ENCODE data around the gene HYI. TPM values are rescaled to one million over a fixed set of nuclear protein-coding genes. Genes with fewer than 3 reads are reported as not detected.
"Not testable (repeated sequence)": the region's sequence is repeated elsewhere in the genome, so short reads cannot be mapped to it uniquely, and the experiment has no call there.

HYI gene
- polyA plus RNA-seq, 1 donor: 18.3 TPM

GRCh38 chr1:43427941-43428340 lies 25.8 kb downstream of the HYI start:
- DNase-seq (ENCODE audit: low read depth): no peak

GRCh38 chr1:43427524-43427923 lies 26.2 kb downstream of the HYI start:
- DNase-seq (ENCODE audit: low read depth): no peak

GRCh38 chr1:43426221-43426620 lies 27.5 kb downstream of the HYI start:
- no peak for DNase-seq (ENCODE audit: low read depth)

- no peak for DNase-seq (ENCODE audit: low read depth)
Observed at GRCh38 chr1:43425045-43425444, 28.7 kb downstream of the HYI start.

GRCh38 chr1:43423672-43424550 lies 29.8 kb downstream of the HYI start:
- DNase-seq (ENCODE audit: low read depth): no peak

- DNase-seq (ENCODE audit: low read depth): no peak
Observed at GRCh38 chr1:43422995-43423671, 30.6 kb downstream of the HYI start.

- no peak for DNase-seq (ENCODE audit: low read depth)
Observed at GRCh38 chr1:43421976-43422750, 31.6 kb downstream of the HYI start.

GRCh38 chr1:43421396-43421795 lies 32.3 kb downstream of the HYI start:
- no peak for DNase-seq (ENCODE audit: low read depth)

- DNase-seq (ENCODE audit: low read depth): no peak
Observed at GRCh38 chr1:43420874-43421273, 32.9 kb downstream of the HYI start.

GRCh38 chr1:43419627-43420425 lies 33.9 kb downstream of the HYI start:
- no peak for DNase-seq (ENCODE audit: low read depth)

GRCh38 chr1:43418858-43419257 lies 34.9 kb downstream of the HYI start:
- no peak for DNase-seq (ENCODE audit: low read depth)

- DNase-seq (ENCODE audit: low read depth): no peak
Observed at GRCh38 chr1:43415901-43416300, 37.8 kb downstream of the HYI start.

- no peak for DNase-seq (ENCODE audit: low read depth)
Observed at GRCh38 chr1:43414634-43415223, 39.0 kb downstream of the HYI start.

- DNase-seq (ENCODE audit: low read depth): not testable (repeated sequence)
Observed at GRCh38 chr1:43413426-43413825, 40.3 kb downstream of the HYI start.

GRCh38 chr1:43410571-43410970 lies 43.2 kb downstream of the HYI start:
- no peak for DNase-seq (ENCODE audit: low read depth)

- no peak for DNase-seq (ENCODE audit: low read depth)
Observed at GRCh38 chr1:43405876-43406234, 47.9 kb downstream of the HYI start.

GRCh38 chr1:43405219-43405875 lies 48.4 kb downstream of the HYI start:
- no peak for DNase-seq (ENCODE audit: low read depth)

- DNase-seq (ENCODE audit: low read depth): no peak
Observed at GRCh38 chr1:43404353-43404752, 49.4 kb downstream of the HYI start.

GRCh38 chr1:43402089-43402865 lies 51.5 kb downstream of the HYI start:
- DNase-seq (ENCODE audit: low read depth): no peak

Measured in forelimb muscle (tissue), 1 donor.